Colonic mucosa (tissue), 4 donors: ENCODE data around the gene GADD45B. TPM values are rescaled to one million over a fixed set of nuclear protein-coding genes. Genes with fewer than 3 reads are reported as not detected.

ENCODE experiments used
- DNase-seq: peaks from one replicate; pipeline ENCODE4 v3.0.0-alpha.2; 2020
- H3K27ac ChIP-seq: fragments of 200-600 bp; one replicate; pipeline ENCODE4 v1.8.0; 2021
- H3K27me3 ChIP-seq: fragments of 200-600 bp; one replicate; pipeline ENCODE4 v1.8.0; 2021
- H3K36me3 ChIP-seq: fragments of 200-600 bp; one replicate; pipeline ENCODE4 v1.8.0; 2021
- H3K4me1 ChIP-seq: fragments of 200-600 bp; one replicate; pipeline ENCODE4 v1.8.0; 2021; ENCODE audit warnings: mild to moderate bottlenecking
- H3K4me3 ChIP-seq: fragments of 200-600 bp; one replicate; pipeline ENCODE4 v1.8.0; 2021
- H3K9ac ChIP-seq, 2 donors: one replicate each; pipeline ENCODE4 v1.7.0; 2013; ENCODE audit warnings: control low read depth in 2 of 2, low read depth in 2 of 2, low read length in 2 of 2
- H3K9me3 ChIP-seq: fragments of 200-600 bp; one replicate; pipeline ENCODE4 v1.8.0; 2021
- intact Hi-C: fragments of 100-400 bp; cut with DNase I; formaldehyde crosslinking; loops from one replicate; pipeline ENCODE4 v1.14.1; 2022
- microRNA-seq: library from miRNA; unstranded; fragments of <30 nt; microRNA quantifications from one replicate; pipeline ENCODE4, GENCODE V29; 2019
- total RNA-seq, 2 donors: library from RNA; stranded (reverse); fragmentation: NEBNext Ultra II Directional in 1 of 2; extraction: Animal tissue kit (Norgen Biotek cat#: 25700) in 1 of 2; gene quantifications; one replicate each; pipeline ENCODE4 v1.2.1, GENCODE V29; 2021
- TF ChIP-seq, protein P1 (sequence below): fragments of 200-600 bp; IDR thresholded peaks from one replicate; pipeline ENCODE4 v1.8.0; 2022; ENCODE audit warnings: antibody characterized with exemption, mild to moderate bottlenecking
- donor health status: healthy.
- donor health status: DM: no; HTN: no; CAD: no.
- donor health status: DM: no; HTN: no; CAD: no.

The GADD45B gene
- total RNA-seq, 2 donors from 2014 or later = 17.5 to 21.6 TPM

DNA sequence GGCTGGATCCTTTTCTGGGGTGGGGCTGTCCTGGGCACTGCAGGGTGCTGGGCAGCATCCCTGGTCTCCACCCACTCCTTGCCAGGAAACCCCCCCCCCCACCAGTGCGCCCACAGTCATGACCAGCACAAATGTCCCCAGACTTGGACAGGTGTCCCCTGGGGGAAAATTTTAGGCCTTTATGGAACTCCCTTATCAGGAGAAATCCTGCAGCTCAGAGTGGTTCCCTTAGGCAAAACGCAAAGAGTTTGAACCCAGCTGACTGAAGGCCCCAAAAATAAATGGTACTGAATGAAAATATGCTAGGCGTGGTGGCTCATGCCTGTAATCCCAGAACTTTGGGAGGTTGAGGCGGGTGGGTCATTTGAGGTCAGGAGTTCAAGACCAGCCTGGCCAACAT, 51.8 kb downstream of the GADD45B start:
- Histone ChIP-seq H3K4me1 (no peaks in the 10 kb centered on the region), H3K9ac (no peak overlapping the region), H3K9me3 (no peaks in the 10 kb centered on the region), H3K27ac (no peak overlapping the region), H3K4me3 (no peak overlapping the region), H3K27me3 (no peaks in the 10 kb centered on the region), H3K36me3 (no peaks in the 10 kb centered on the region)
- intact Hi-C loops = no loop called here
- DNase-seq = no peak
- TF ChIP-seq, protein P1, sequence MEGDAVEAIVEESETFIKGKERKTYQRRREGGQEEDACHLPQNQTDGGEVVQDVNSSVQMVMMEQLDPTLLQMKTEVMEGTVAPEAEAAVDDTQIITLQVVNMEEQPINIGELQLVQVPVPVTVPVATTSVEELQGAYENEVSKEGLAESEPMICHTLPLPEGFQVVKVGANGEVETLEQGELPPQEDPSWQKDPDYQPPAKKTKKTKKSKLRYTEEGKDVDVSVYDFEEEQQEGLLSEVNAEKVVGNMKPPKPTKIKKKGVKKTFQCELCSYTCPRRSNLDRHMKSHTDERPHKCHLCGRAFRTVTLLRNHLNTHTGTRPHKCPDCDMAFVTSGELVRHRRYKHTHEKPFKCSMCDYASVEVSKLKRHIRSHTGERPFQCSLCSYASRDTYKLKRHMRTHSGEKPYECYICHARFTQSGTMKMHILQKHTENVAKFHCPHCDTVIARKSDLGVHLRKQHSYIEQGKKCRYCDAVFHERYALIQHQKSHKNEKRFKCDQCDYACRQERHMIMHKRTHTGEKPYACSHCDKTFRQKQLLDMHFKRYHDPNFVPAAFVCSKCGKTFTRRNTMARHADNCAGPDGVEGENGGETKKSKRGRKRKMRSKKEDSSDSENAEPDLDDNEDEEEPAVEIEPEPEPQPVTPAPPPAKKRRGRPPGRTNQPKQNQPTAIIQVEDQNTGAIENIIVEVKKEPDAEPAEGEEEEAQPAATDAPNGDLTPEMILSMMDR = no peak

Small RNAs within 50 kb of the gene (microRNA-seq; reads per million reads assigned to microRNA genes)
- gene MIR7108 = not detected

Other genes with a start within 250 kb of the GADD45B start
- gene PLEKHJ1, start 239.8 kb upstream of the GADD45B start, total RNA-seq = 100 to 1,000 TPM; 176 to 238 TPM
- gene SF3A2, start 239.3 kb upstream of the GADD45B start, total RNA-seq = 10 to 100 TPM; 60.9 to 99.8 TPM
- 1 to 10 TPM in 1 of 2 donors, under 1 TPM in 1; 0.90 to 5.1 TPM for gene AMH, start 226.8 kb upstream of the GADD45B start, total RNA-seq
- 1 to 10 TPM in 1 of 2 donors, under 1 TPM in 1; 0.64 to 1.3 TPM for gene JSRP1, start 219.7 kb upstream of the GADD45B start, total RNA-seq
- gene PEAK3, start 194.0 kb upstream of the GADD45B start, total RNA-seq = under 1 TPM; 0.29 to 0.72 TPM
- under 1 TPM in 1 of 2 donors, not detected in 1; 0.58 TPM for gene LINGO3, start 168.0 kb upstream of the GADD45B start, total RNA-seq
- gene LSM7, start 147.5 kb upstream of the GADD45B start, total RNA-seq = 100 to 1,000 TPM in 1 of 2 donors, 10 to 100 TPM in 1; 99.0 to 185 TPM
- gene SPPL2B, start 147.4 kb upstream of the GADD45B start, total RNA-seq = 100 to 1,000 TPM; 108 to 206 TPM
- gene TMPRSS9, start 115.9 kb upstream of the GADD45B start, total RNA-seq = under 1 TPM in 1 of 2 donors, not detected in 1; 0.25 TPM
- 100 to 1,000 TPM; 100 to 252 TPM for gene TIMM13, start 48.5 kb upstream of the GADD45B start, total RNA-seq
- 100 to 1,000 TPM in 1 of 2 donors, 10 to 100 TPM in 1; 35.6 to 186 TPM for gene LMNB2, start 19.2 kb upstream of the GADD45B start, total RNA-seq
- gene GNG7, start 226.6 kb downstream of the GADD45B start, total RNA-seq = 1 to 10 TPM; 1.5 to 3.2 TPM
- 1 to 10 TPM in 1 of 2 donors, under 1 TPM in 1; 0.49 to 1.7 TPM for gene DIRAS1, start 245.2 kb downstream of the GADD45B start, total RNA-seq